DMS53 treated with DMSO at 0.1 percent for 48 hours (cell line): ENCODE measurements around the gene AJUBA.
"Not testable (repeated sequence)": the region's sequence is repeated elsewhere in the genome, so short reads cannot be mapped to it uniquely, and the experiment has no call there.

Experiments used
- DNase-seq: peaks from one replicate; lab custom pipeline; 2025; ENCODE audit not compliant: unreplicated experiment; lab: John Stamatoyannopoulos, UW

The AJUBA gene

GRCh38 chr14:22981090-22981875 lies 1.1 kb downstream of the AJUBA start:
- DNase-seq, result no peak

- no peak for DNase-seq
Observed at GRCh38 chr14:22980672-22981089, 1.7 kb downstream of the AJUBA start.

GRCh38 chr14:22979748-22980392 lies 2.5 kb downstream of the AJUBA start:
- DNase-seq, result no peak

GRCh38 chr14:22978981-22979671 lies 3.2 kb downstream of the AJUBA start:
- no peak for DNase-seq

GRCh38 chr14:22978487-22978837 lies 3.9 kb downstream of the AJUBA start:
- no peak for DNase-seq

- DNase-seq, result peak; percentile 45
Observed at GRCh38 chr14:22977684-22978486, 4.5 kb downstream of the AJUBA start.

GRCh38 chr14:22977434-22977683 lies 5.0 kb downstream of the AJUBA start:
- DNase-seq, result peak; percentile 45

- DNase-seq, result peak; percentile 27
Observed at GRCh38 chr14:22976620-22977433, 5.5 kb downstream of the AJUBA start.

GRCh38 chr14:22974530-22975313 lies 7.6 kb downstream of the AJUBA start:
- no peak for DNase-seq

- peak; percentile 21 for DNase-seq
Observed at GRCh38 chr14:22973217-22974032, 8.9 kb downstream of the AJUBA start.

- DNase-seq, result no peak
Observed at GRCh38 chr14:22972313-22972930, 9.9 kb downstream of the AJUBA start.

- no peak for DNase-seq
Observed at GRCh38 chr14:22971152-22971551, 11.2 kb downstream of the AJUBA start.

GRCh38 chr14:22966783-22967269 lies 15.5 kb downstream of the AJUBA start:
- no peak for DNase-seq

- DNase-seq, result not testable (repeated sequence)
Observed at GRCh38 chr14:22965916-22966782, 16.2 kb downstream of the AJUBA start.

- DNase-seq, result no peak
Observed at GRCh38 chr14:22962061-22962676, 20.2 kb downstream of the AJUBA start.

- no peak for DNase-seq
Observed at GRCh38 chr14:22955702-22956569, 26.4 kb downstream of the AJUBA start.
